Measurements from ENCODE around the gene THSD7A. TPM values are rescaled to one million over a fixed set of nuclear protein-coding genes. Genes with fewer than 3 reads are reported as not detected.

The THSD7A gene
- total RNA-seq, 4 donors from 2014 or later: 3.9 to 12.3 (median 5.9) TPM

GRCh38 chr7:11366118-11366517 is 465.9 kb downstream of the THSD7A start:
- DNase-seq (ENCODE audit: low spot score) (no peak), ATAC-seq (ENCODE audit: low FRiP score) (no peak)
- TF ChIP-seq CTCF (IDR thresholded peaks at IDR 0.05): no peak

GRCh38 chr7:11358637-11359036 is 473.4 kb downstream of the THSD7A start:
- DNase-seq (ENCODE audit: low spot score) (no peak), ATAC-seq (ENCODE audit: low FRiP score) (no peak)
- no peak for TF ChIP-seq CTCF (IDR thresholded peaks at IDR 0.05)

- no peak for TF ChIP-seq CTCF (IDR thresholded peaks at IDR 0.05)
- DNase-seq (ENCODE audit: low spot score) (no peak), ATAC-seq (ENCODE audit: low FRiP score) (no peak)
Observed at GRCh38 chr7:11355399-11356005, 476.5 kb downstream of the THSD7A start.

GRCh38 chr7:11346302-11346701 is 485.7 kb downstream of the THSD7A start:
- TF ChIP-seq CTCF (IDR thresholded peaks at IDR 0.05): no peak
- ATAC-seq (ENCODE audit: low FRiP score): no peak
- no peak for DNase-seq (ENCODE audit: low spot score)

GRCh38 chr7:11345621-11346020 is 486.4 kb downstream of the THSD7A start:
- ATAC-seq (ENCODE audit: low FRiP score) (no peak), DNase-seq (ENCODE audit: low spot score) (no peak)
- TF ChIP-seq CTCF (IDR thresholded peaks at IDR 0.05): no peak

GRCh38 chr7:11343818-11344413 is 488.1 kb downstream of the THSD7A start:
- DNase-seq (ENCODE audit: low spot score) (no peak), ATAC-seq (ENCODE audit: low FRiP score) (no peak)
- peak in 1 of 3 donors; percentile 15 for TF ChIP-seq CTCF (IDR thresholded peaks at IDR 0.05)

- ATAC-seq (ENCODE audit: low FRiP score): no peak
- no peak for DNase-seq (ENCODE audit: low spot score)
- TF ChIP-seq CTCF (IDR thresholded peaks at IDR 0.05): no peak
Observed at GRCh38 chr7:11343136-11343535, 488.9 kb downstream of the THSD7A start.
